ENCODE data around the gene NPTN. TPM values are rescaled to one million over a fixed set of nuclear protein-coding genes. Genes with fewer than 3 reads are reported as not detected.

Gene NPTN
- total RNA-seq, 1 donor from 2014 or later = 147 TPM

GRCh38 chr15:73515527-73515926 lies 117.7 kb downstream of the NPTN start:
- intact Hi-C loops (cut with DNase I) = no loop called here
- H3K4me1 ChIP-seq = no peaks in the 10 kb centered on the region
- no peaks in the 10 kb centered on the region for H3K27me3 ChIP-seq

More at GRCh38 chr15:73515527-73515926, 117.7 kb downstream of the NPTN start:
- TF ChIP-seq, protein P1, sequence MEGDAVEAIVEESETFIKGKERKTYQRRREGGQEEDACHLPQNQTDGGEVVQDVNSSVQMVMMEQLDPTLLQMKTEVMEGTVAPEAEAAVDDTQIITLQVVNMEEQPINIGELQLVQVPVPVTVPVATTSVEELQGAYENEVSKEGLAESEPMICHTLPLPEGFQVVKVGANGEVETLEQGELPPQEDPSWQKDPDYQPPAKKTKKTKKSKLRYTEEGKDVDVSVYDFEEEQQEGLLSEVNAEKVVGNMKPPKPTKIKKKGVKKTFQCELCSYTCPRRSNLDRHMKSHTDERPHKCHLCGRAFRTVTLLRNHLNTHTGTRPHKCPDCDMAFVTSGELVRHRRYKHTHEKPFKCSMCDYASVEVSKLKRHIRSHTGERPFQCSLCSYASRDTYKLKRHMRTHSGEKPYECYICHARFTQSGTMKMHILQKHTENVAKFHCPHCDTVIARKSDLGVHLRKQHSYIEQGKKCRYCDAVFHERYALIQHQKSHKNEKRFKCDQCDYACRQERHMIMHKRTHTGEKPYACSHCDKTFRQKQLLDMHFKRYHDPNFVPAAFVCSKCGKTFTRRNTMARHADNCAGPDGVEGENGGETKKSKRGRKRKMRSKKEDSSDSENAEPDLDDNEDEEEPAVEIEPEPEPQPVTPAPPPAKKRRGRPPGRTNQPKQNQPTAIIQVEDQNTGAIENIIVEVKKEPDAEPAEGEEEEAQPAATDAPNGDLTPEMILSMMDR (IDR thresholded peaks at IDR 0.05) = no peak
- no peak overlapping the region for H3K4me3 ChIP-seq
- no peaks in the 10 kb centered on the region for H3K9me3 ChIP-seq
- no peak for DNase-seq (ENCODE audit: low spot score in 2 of 2)
- H3K36me3 ChIP-seq = no peaks in the 10 kb centered on the region
- no peak overlapping the region for H3K27ac ChIP-seq

Other genes starting within 250 kb of the NPTN start
- not detected for gene REC114, start 190.2 kb downstream of the NPTN start, total RNA-seq
- gene CD276, start 51.0 kb upstream of the NPTN start, total RNA-seq = 84.3 TPM
- 13.0 TPM for gene INSYN1, start 120.0 kb upstream of the NPTN start, total RNA-seq
- not detected for gene TBC1D21, start 240.2 kb upstream of the NPTN start, total RNA-seq